Hepatocyte (in vitro differentiated cells): ENCODE measurements around the gene KPNA6. TPM values are rescaled to one million over a fixed set of nuclear protein-coding genes. Genes with fewer than 3 reads are reported as not detected.

Source experiments
- DNase-seq: peaks from one replicate; pipeline ENCODE4 v3.0.0-alpha.2; 2016; ENCODE audit warnings: low spot score
- H2AFZ ChIP-seq: fragments of 200-600 bp; sonication (generic); 2 replicates; pipeline ENCODE4 v1.6.0; 2016; ENCODE audit warnings: antibody characterized with exemption, mild to moderate bottlenecking
- H3K27ac ChIP-seq: fragments of 200-600 bp; sonication (generic); 2 replicates; pipeline ENCODE4 v1.5.1; 2016; ENCODE audit warnings: mild to moderate bottlenecking
- H3K27me3 ChIP-seq: fragments of 200-600 bp; sonication (generic); 2 replicates; pipeline ENCODE4 v1.6.1; 2016
- H3K36me3 ChIP-seq: fragments of 200-600 bp; sonication (generic); replicated peaks from 2 replicates; pipeline ENCODE4 v1.5.1; 2016; ENCODE audit warnings: low read depth; ENCODE audit not compliant: insufficient read depth
- H3K4me1 ChIP-seq: fragments of 200-600 bp; sonication (generic); 2 replicates; pipeline ENCODE4 v1.5.1; 2016; ENCODE audit warnings: mild to moderate bottlenecking, moderate library complexity; ENCODE audit not compliant: insufficient read depth
- H3K4me2 ChIP-seq: fragments of 200-600 bp; sonication (generic); 2 replicates; pipeline ENCODE4 v1.6.0; 2016
- H3K4me3 ChIP-seq: fragments of 200-600 bp; sonication (generic); 2 replicates; pipeline ENCODE4 v1.5.1; 2016; ENCODE audit warnings: mild to moderate bottlenecking
- H3K79me2 ChIP-seq: fragments of 200-600 bp; sonication (generic); 2 replicates; pipeline ENCODE4 v1.6.0; 2017; ENCODE audit warnings: mild to moderate bottlenecking
- H3K9me2 ChIP-seq: fragments of 200-600 bp; sonication (generic); replicated peaks from 2 replicates; pipeline ENCODE4 v1.6.0; 2017; ENCODE audit warnings: mild to moderate bottlenecking; ENCODE audit not compliant: insufficient read depth
- H3K9me3 ChIP-seq: fragments of 200-600 bp; sonication (generic); 2 replicates; pipeline ENCODE4 v1.5.1; 2016; ENCODE audit warnings: low read depth, mild to moderate bottlenecking
- H4K20me1 ChIP-seq: fragments of 200-600 bp; sonication (generic); 2 replicates; pipeline ENCODE4 v1.6.0; 2016; ENCODE audit warnings: mild to moderate bottlenecking; ENCODE audit not compliant: insufficient read depth, poor library complexity, severe bottlenecking
- CTCF ChIP-seq: fragments of 200-600 bp; sonication (generic); IDR thresholded peaks from 2 replicates; pipeline ENCODE4 v1.5.1; 2016; ENCODE audit warnings: antibody characterized with exemption, mild to moderate bottlenecking; ENCODE audit not compliant: poor library complexity
- EZH2 ChIP-seq: fragments of 200-600 bp; sonication (generic); IDR thresholded peaks from 2 replicates; pipeline ENCODE4 v1.6.1; 2016; ENCODE audit warnings: antibody characterized with exemption, mild to moderate bottlenecking, borderline replicate concordance
- EZH2phosphoT487 ChIP-seq: fragments of 200-600 bp; sonication (generic); IDR thresholded peaks from one replicate; pipeline ENCODE4 v1.6.1; 2018; ENCODE audit warnings: antibody characterized with exemption, mild to moderate bottlenecking, low read depth, moderate library complexity; ENCODE audit not compliant: unreplicated experiment, severe bottlenecking
- WGBS: methylation state at CpG from one replicate; pipeline ENCODE4 v1.1.6; 2016; ENCODE audit warnings: low lambda C conversion rate; ENCODE audit errors: missing lambda C conversion rate; 5-methylcytosine and 5-hydroxymethylcytosine counted together
- polyA plus RNA-seq: library from polyadenylated mRNA; unstranded; fragments of >200 nt; fragmentation: Nextera tagmentation; extraction: Ambion mirVana; gene quantifications from 2 replicates; pipeline ENCODE4 v1.2.1, GENCODE V29; 2016
- total RNA-seq: library from RNA; depleted of rRNA; stranded (reverse); fragments of >200 nt; gene quantifications from 2 replicates; pipeline ENCODE4 v1.2.3, GENCODE V29; 2014

Gene KPNA6
- total and polyA plus RNA-seq, 2 experiments from 2014 or later: 30.3 to 48.5 TPM

GRCh38 chr1:32071758-32072621, 35.9 kb upstream of the KPNA6 start:
- 19% methylated on average over 14 of the region's 14 CpGs for WGBS
- peaks cover 4% of the 10 kb centered on the region for H3K4me1 ChIP-seq
- TF ChIP-seq EZH2 (no peak), EZH2phosphoT487 (no peak), CTCF (no peak)
- no peaks in the 10 kb centered on the region for H3K27me3 ChIP-seq
- H3K4me3 ChIP-seq: peak overlapping the region; percentile 50
- peak overlapping the region; percentile 80 for H3K4me2 ChIP-seq
- H3K9me3 ChIP-seq: no peaks in the 10 kb centered on the region
- DNase-seq: peak; percentile 36
- no peaks in the 10 kb centered on the region for H3K36me3 ChIP-seq
- peak overlapping the region; percentile 87 for H3K27ac ChIP-seq
- no peaks in the 10 kb centered on the region for H3K9me2 ChIP-seq
- H2AFZ ChIP-seq: peak overlapping the region; percentile 73
- peaks cover 11% of the 10 kb centered on the region for H3K79me2 ChIP-seq
- H4K20me1 ChIP-seq: no peaks in the 10 kb centered on the region

- H3K4me2 ChIP-seq: peak within 1 kb of the TSS; percentile 80
- WGBS: under 1% methylated on average over 45 of the region's 67 CpGs
- no peaks in the 10 kb centered on the region for H3K9me2 ChIP-seq
- no peaks in the 10 kb centered on the region for H4K20me1 ChIP-seq
- no peaks in the 10 kb centered on the region for H3K36me3 ChIP-seq
- H3K27me3 ChIP-seq: no peaks in the 10 kb centered on the region
- TF ChIP-seq EZH2phosphoT487: no peak
- H2AFZ ChIP-seq: peak within 1 kb of the TSS; percentile 73
- peak; percentile 98 for DNase-seq
- no peaks in the 10 kb centered on the region for H3K9me3 ChIP-seq
- peak within 1 kb of the TSS; percentile 87 for H3K27ac ChIP-seq
- peak within 1 kb of the TSS; percentile 50 for H3K4me3 ChIP-seq
- peaks cover 4% of the 10 kb centered on the region for H3K4me1 ChIP-seq
- H3K79me2 ChIP-seq: peaks cover 11% of the 10 kb centered on the region
Measured at GRCh38 chr1:32072622-32073298, 35.1 kb upstream of the KPNA6 start, which contains the start of gene TMEM39B. TMEM39B (plus strand) TSS chr1:32072939; CDS start chr1:32073048, 109 bp downstream.

- H3K4me1 ChIP-seq: peaks cover 4% of the 10 kb centered on the region
- H3K27ac ChIP-seq: peak overlapping the region; percentile 87
- H3K9me3 ChIP-seq: no peaks in the 10 kb centered on the region
- no peak overlapping the region for H2AFZ ChIP-seq
- peaks cover 11% of the 10 kb centered on the region for H3K79me2 ChIP-seq
- TF ChIP-seq CTCF: peak; percentile 49
- TF ChIP-seq EZH2: no peak
- H3K4me3 ChIP-seq: peak overlapping the region; percentile 50
- H3K4me2 ChIP-seq: peak overlapping the region; percentile 80
- H3K36me3 ChIP-seq: no peaks in the 10 kb centered on the region
- H3K27me3 ChIP-seq: no peaks in the 10 kb centered on the region
- no peaks in the 10 kb centered on the region for H4K20me1 ChIP-seq
- H3K9me2 ChIP-seq: no peaks in the 10 kb centered on the region
- WGBS: 57% methylated on average over 20 of the region's 28 CpGs
- no peak for DNase-seq
Measured at GRCh38 chr1:32073299-32074229, 34.3 kb upstream of the KPNA6 start.
